Tibial nerve (tissue), 4 donors: ENCODE results near the gene KLHL5.

ENCODE experiments used
- CTCF ChIP-seq, 5 experiments: fragments of 200-600 bp in 3 of 5; fragments of 450-650 bp in 2 of 5; sonication (generic) in 3 of 5; IDR thresholded peaks; one replicate each; pipeline ENCODE4 v1.5.1; 2016 to 2019; ENCODE audit warnings: antibody characterized with exemption in 5 of 5, mild to moderate bottlenecking in 3 of 5, moderate library complexity in 2 of 5
- EP300 ChIP-seq, 2 donors: sonication (generic); formaldehyde crosslinking; IDR thresholded peaks; one replicate each; pipeline ENCODE4 v1.6.1; 2017; ENCODE audit warnings: antibody characterized with exemption in 2 of 2, mild to moderate bottlenecking in 1 of 2
- POLR2A ChIP-seq, 2 donors: fragments of 450-650 bp; IDR thresholded peaks; one replicate each; pipeline ENCODE4 v1.6.1; 2017; ENCODE audit warnings: antibody characterized with exemption in 2 of 2, mild to moderate bottlenecking in 2 of 2, moderate library complexity in 2 of 2

- TF ChIP-seq POLR2A (IDR thresholded peaks at IDR 0.05) (no peak), EP300 (IDR thresholded peaks at IDR 0.05) (no peak), CTCF (IDR thresholded peaks at IDR 0.05) (no peak)
These were observed 35.9 kb upstream of the KLHL5 start for GRCh38 chr4:39026096-39026495.
